HepG2 (cell line): Measurements from ENCODE around the gene MED12. TPM values are rescaled to one million over a fixed set of nuclear protein-coding genes. Genes with fewer than 3 reads are reported as not detected.

Experiments
- CTCF ChIP-seq: sonication (generic); formaldehyde crosslinking; IDR thresholded peaks from 2 replicates; pipeline ENCODE4 v1.5.0; 2020; ENCODE audit warnings: mild to moderate bottlenecking, missing genetic modification reagents, moderate library complexity
- FOXJ3 ChIP-seq: sonication (generic); formaldehyde crosslinking; IDR thresholded peaks from 2 replicates; pipeline ENCODE4 v1.4.0; 2020; ENCODE audit warnings: missing genetic modification reagents, mild to moderate bottlenecking, borderline replicate concordance
- FOXO4 ChIP-seq: sonication (generic); formaldehyde crosslinking; conservative IDR thresholded peaks from 2 replicates; pipeline ENCODE4 v1.8.1; 2023; ENCODE audit warnings: missing genetic modification reagents
- RBM39 ChIP-seq: fragments of 200-400 bp; formaldehyde crosslinking; IDR thresholded peaks from one replicate; pipeline ENCODE4 v1.6.1; 2018; ENCODE audit warnings: antibody characterized with exemption, mild to moderate bottlenecking, low read depth, low read length; ENCODE audit not compliant: poor library complexity, severe bottlenecking
- XRCC5 ChIP-seq: fragments of 200-400 bp; formaldehyde crosslinking; optimal IDR thresholded peaks from 2 replicates; pipeline ENCODE3; 2017; ENCODE audit warnings: mild to moderate bottlenecking, low read length
- ZEB1 ChIP-seq: IDR thresholded peaks from 2 replicates; pipeline ENCODE4 v1.6.1; 2012; ENCODE audit warnings: mild to moderate bottlenecking, low read depth, inconsistent platforms; ENCODE audit not compliant: insufficient replicate concordance
- ZNF124 ChIP-seq: sonication (generic); formaldehyde crosslinking; IDR thresholded peaks from 2 replicates; pipeline ENCODE4 v1.4.0; 2020; ENCODE audit warnings: missing genetic modification reagents
- ZNF460 ChIP-seq: sonication (generic); formaldehyde crosslinking; IDR thresholded peaks from 2 replicates; pipeline ENCODE4 v1.5.1; 2020; ENCODE audit warnings: missing genetic modification reagents, mild to moderate bottlenecking, borderline replicate concordance
- ZNF652 ChIP-seq: IDR thresholded peaks from 2 replicates; pipeline ENCODE4 v1.6.1; 2016; ENCODE audit warnings: low read depth, borderline replicate concordance
- ZNF713 ChIP-seq: sonication (generic); formaldehyde crosslinking; IDR thresholded peaks from 2 replicates; pipeline ENCODE4 v1.4.0; 2020; ENCODE audit warnings: mild to moderate bottlenecking, missing genetic modification reagents
- ZNF720 ChIP-seq: sonication (generic); formaldehyde crosslinking; IDR thresholded peaks from 2 replicates; pipeline ENCODE4 v1.4.0; 2020; ENCODE audit warnings: missing genetic modification reagents
- polyA plus RNA-seq, 8 experiments: library from polyadenylated mRNA; depleted of rRNA in 3 of 8; stranded (reverse) in 7 of 8; unstranded in 1 of 8; fragments of >200 nt; fragmentation: Illumina TruSeq in 4 of 8; extraction: Trizol in 4 of 8; gene quantifications; 2 replicates each; pipeline versions ENCODE4 v1.2.1 to v1.2.3, GENCODE V29; 2011 to 2016; ENCODE audit warnings: low read depth in 4 of 8, missing spikeins in 1 of 8, mixed read lengths in 1 of 8; ENCODE audit not compliant: insufficient read depth in 1 of 8
- total RNA-seq, 5 experiments: library from RNA; depleted of rRNA; stranded (reverse); fragments of >200 nt; fragmentation: Illumina TruSeq; extraction: Trizol; gene quantifications; 2 replicates each; pipeline ENCODE4 v1.2.3, GENCODE V29; 2016; ENCODE audit warnings: low read depth in 1 of 5

The MED12 gene
- total and polyA plus RNA-seq, 2 of the 13 experiments (the other 11 are each of a cell fraction or from before 2014, with no cell fraction given): 9.4 to 15.0 TPM

GRCh38 chrX:71128915-71129765, 10.7 kb downstream of the MED12 start (continued):
- no peak for TF ChIP-seq FOXO4 (CRISPR knock-in tag)
- TF ChIP-seq RBM39: no peak
- no peak for TF ChIP-seq ZEB1
- TF ChIP-seq XRCC5: peak; percentile 19
- no peak for TF ChIP-seq ZNF652 (CRISPR knock-in tag)
- TF ChIP-seq CTCF (CRISPR knock-in tag): peak; percentile 89
- no peak for TF ChIP-seq ZNF720
- TF ChIP-seq FOXJ3: no peak
- no peak for TF ChIP-seq ZNF124 (CRISPR knock-in tag)
- TF ChIP-seq ZNF713 (CRISPR knock-in tag): no peak
- no peak for TF ChIP-seq ZNF460
- TF ChIP-seq, all 625 proteins: peak for 10
